GM19035 (cell line): ENCODE measurements around the gene CPN2.

Experiments used
- ATAC-seq: cut with Tn5 transposase; IDR thresholded peaks from one replicate; pipeline ENCODE4 v1.9.1; 2021; ENCODE audit not compliant: unreplicated experiment

The CPN2 gene

GRCh38 chr3:194315088-194315964 lies 35.8 kb downstream of the CPN2 start:
- ATAC-seq: peak; percentile 90

GRCh38 chr3:194314388-194315068 lies 36.6 kb downstream of the CPN2 start:
- ATAC-seq: no peak

- no peak for ATAC-seq
Observed at GRCh38 chr3:194313560-194314387, 37.4 kb downstream of the CPN2 start.

- no peak for ATAC-seq
Observed at GRCh38 chr3:194312743-194313281, 38.3 kb downstream of the CPN2 start.

GRCh38 chr3:194312186-194312742 lies 38.9 kb downstream of the CPN2 start:
- no peak for ATAC-seq

- ATAC-seq: no peak
Observed at GRCh38 chr3:194311000-194311399, 40.1 kb downstream of the CPN2 start.

GRCh38 chr3:194310060-194310835 lies 40.9 kb downstream of the CPN2 start:
- ATAC-seq: no peak

- ATAC-seq: no peak
Observed at GRCh38 chr3:194308601-194309449, 42.3 kb downstream of the CPN2 start.

- ATAC-seq: no peak
Observed at GRCh38 chr3:194307849-194308248, 43.3 kb downstream of the CPN2 start.

GRCh38 chr3:194306771-194307640 lies 44.1 kb downstream of the CPN2 start:
- peak; percentile 57 for ATAC-seq

GRCh38 chr3:194306109-194306686 lies 44.9 kb downstream of the CPN2 start:
- ATAC-seq: peak; percentile 33

GRCh38 chr3:194305356-194306108 lies 45.6 kb downstream of the CPN2 start:
- no peak for ATAC-seq

- ATAC-seq: no peak
Observed at GRCh38 chr3:194304186-194304917, 46.8 kb downstream of the CPN2 start.

- no peak for ATAC-seq
Observed at GRCh38 chr3:194303749-194304148, 47.4 kb downstream of the CPN2 start.

GRCh38 chr3:194301730-194302129 lies 49.4 kb downstream of the CPN2 start:
- ATAC-seq: no peak

- no peak for ATAC-seq
Observed at GRCh38 chr3:194300936-194301335, 50.2 kb downstream of the CPN2 start.
